GM19372 (cell line): ENCODE measurements around the gene VSIR.

Source experiments
- ATAC-seq: cut with Tn5 transposase; IDR thresholded peaks from one replicate; pipeline ENCODE4 v1.9.1; 2021; ENCODE audit warnings: mild to moderate bottlenecking, low read depth, moderate library complexity; ENCODE audit not compliant: unreplicated experiment

VSIR gene

GRCh38 chr10:71773221-71773971 is at the start of gene VSIR:
TSS of gene VSIR (minus strand) at chr10:71773520. CDS start at chr10:71773439, 81 bp downstream.
- peak; percentile 48 for ATAC-seq

GRCh38 chr10:71821909-71822763 is 48.8 kb upstream of the VSIR start:
- ATAC-seq, result no peak

GRCh38 chr10:71820966-71821365 is 47.6 kb upstream of the VSIR start:
- no peak for ATAC-seq

- ATAC-seq, result no peak
Measured at GRCh38 chr10:71819985-71820384, 46.7 kb upstream of the VSIR start.

- ATAC-seq, result no peak
Measured at GRCh38 chr10:71819441-71819861, 46.1 kb upstream of the VSIR start.

- no peak for ATAC-seq
Measured at GRCh38 chr10:71818674-71819260, 45.4 kb upstream of the VSIR start.

- ATAC-seq, result no peak
Measured at GRCh38 chr10:71817831-71818655, 44.7 kb upstream of the VSIR start.

- no peak for ATAC-seq
Measured at GRCh38 chr10:71816936-71817618, 43.8 kb upstream of the VSIR start.

- ATAC-seq, result no peak
Measured at GRCh38 chr10:71816421-71816851, 43.1 kb upstream of the VSIR start.

GRCh38 chr10:71815515-71816130 is 42.3 kb upstream of the VSIR start:
- ATAC-seq, result no peak

- no peak for ATAC-seq
Measured at GRCh38 chr10:71814922-71815411, 41.6 kb upstream of the VSIR start.

- no peak for ATAC-seq
Measured at GRCh38 chr10:71812913-71813590, 39.7 kb upstream of the VSIR start.

- ATAC-seq, result no peak
Measured at GRCh38 chr10:71812016-71812912, 38.9 kb upstream of the VSIR start.

- ATAC-seq, result no peak
Measured at GRCh38 chr10:71811351-71811750, 38.0 kb upstream of the VSIR start.

- no peak for ATAC-seq
Measured at GRCh38 chr10:71810048-71810750, 36.9 kb upstream of the VSIR start.

GRCh38 chr10:71809628-71810027 is 36.3 kb upstream of the VSIR start:
- no peak for ATAC-seq
